ENCODE results near the gene CPN2. TPM values are rescaled to one million over a fixed set of nuclear protein-coding genes. Genes with fewer than 3 reads are reported as not detected.

CPN2 gene
- total RNA-seq, 1 experiment from 2014 or later: not detected

GRCh38 chr3:194315965-194316361 is 35.2 kb downstream of the CPN2 start:
- no peak for DNase-seq (ENCODE audit: extremely low read depth, low read depth)

DNA sequence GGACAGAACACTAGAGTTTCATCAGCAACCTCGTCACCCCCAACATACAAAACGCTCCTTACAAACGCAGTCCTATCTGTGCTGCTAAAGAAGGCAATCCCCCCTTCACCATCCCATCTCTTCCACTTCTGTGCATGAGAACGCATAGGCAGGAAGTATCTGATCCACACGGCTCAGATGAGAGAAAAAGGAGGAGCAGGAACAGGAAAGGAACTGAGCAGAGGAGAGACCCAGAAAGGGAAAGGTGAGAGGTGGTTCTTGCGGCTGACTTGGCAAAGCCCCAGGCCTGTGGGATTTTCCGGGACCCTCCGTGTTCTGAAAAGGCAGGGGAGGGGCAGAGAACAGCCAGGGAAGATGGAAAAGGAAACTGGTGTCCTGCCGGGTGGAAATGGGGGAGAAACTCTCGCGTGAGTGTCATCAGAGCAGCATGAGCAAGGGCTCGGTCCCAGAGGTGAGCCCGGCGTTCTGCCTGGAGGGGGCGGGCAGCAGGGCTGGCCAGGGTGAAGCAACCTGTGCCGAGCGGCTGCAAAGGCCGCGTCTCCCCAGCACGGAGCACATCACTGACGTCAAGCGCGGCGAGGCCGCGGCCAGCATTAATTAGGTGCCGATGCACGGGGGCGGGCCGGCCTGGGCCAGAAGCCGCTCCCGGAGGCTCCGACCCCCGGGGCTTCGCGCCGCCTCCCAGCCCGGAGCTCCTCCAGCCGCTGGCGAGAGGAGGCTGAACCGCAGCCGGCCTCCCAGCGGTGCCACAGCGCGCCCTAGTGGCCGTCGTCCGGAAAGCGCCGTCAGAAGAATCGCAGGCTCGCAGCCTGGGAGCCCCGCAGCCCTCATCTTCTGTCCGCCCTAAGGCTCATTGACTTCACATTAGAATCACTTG is 35.8 kb downstream of the CPN2 start:
- DNase-seq (ENCODE audit: extremely low read depth, low read depth): peak; percentile 54

DNA sequence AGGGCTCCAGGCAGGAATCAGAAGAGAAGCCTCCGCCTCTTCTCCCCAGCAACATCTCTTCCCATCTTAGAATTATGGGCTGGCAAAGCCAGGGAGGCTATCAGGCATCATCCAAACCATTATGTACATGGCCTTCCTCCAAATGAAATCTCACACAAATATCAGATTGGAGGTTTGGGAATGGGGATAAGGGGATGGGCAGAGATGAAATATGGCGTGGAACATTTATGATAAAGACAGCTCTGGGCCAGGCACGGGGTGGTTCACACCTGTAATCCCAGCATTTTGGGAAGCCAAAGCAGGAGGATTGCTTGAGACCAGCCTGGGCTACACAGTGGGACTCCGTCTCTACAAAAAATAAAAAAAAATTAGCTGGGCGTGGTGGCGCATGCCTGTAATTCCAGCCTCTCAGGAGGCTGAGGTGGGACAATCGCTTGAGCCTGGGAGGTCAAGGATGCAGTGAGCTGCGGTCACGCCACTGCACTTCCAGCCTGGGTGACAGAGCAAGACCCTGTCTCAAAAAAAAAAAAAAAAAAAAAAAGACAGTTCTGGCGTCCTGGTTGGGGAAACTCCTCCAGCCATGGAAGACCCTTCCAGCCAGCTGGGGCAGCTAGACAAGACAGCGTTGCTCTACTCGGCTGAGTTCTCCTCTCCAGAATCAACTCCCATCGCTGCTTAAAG is 36.6 kb downstream of the CPN2 start:
- no peak for DNase-seq (ENCODE audit: extremely low read depth, low read depth)

DNA sequence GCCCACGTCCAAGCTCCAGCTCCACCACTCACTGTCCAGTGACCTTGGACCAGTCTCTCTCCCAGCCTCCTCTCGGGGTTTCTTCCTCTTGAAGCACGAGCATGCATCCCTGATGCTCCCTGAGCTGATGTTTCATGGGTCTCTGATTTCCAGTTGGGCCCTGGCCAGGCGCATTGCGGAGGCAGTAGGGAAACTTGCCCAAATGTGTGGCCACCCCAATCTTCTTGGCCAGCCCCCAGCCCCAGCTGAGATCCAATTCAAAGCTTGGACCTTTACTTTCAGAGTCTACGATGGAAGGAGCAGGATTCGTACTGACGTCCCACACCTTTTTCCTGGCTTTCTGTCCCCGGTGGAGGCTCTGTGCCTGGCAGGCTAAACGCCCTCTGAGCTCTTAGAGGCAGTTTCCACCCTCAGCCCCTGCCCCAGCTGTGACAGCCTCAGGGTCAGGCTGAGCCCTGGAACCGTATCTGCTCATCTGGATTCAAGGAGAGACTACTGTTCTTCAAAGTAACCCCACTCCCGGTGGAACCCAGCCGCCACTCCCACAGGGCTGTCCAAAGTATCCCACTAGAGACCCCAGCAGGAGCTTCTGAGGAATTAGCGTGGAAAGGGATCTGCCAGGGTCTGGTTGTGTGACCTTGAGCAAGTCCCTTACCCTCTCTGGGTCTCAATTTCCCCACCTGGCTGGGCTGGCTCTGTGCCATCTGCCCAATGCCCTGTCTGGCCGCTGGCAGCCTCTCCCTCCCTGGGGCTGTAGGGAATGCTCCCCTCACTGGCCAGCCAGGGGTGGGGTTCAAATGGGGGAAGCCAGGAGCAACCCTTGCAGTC is 37.4 kb downstream of the CPN2 start:
- DNase-seq (ENCODE audit: extremely low read depth, low read depth): no peak

- no peak for DNase-seq (ENCODE audit: extremely low read depth, low read depth)
These were observed 38.3 kb downstream of the CPN2 start for GRCh38 chr3:194312743-194313281.

- no peak for DNase-seq (ENCODE audit: extremely low read depth, low read depth)
These were observed 38.9 kb downstream of the CPN2 start for GRCh38 chr3:194312186-194312742.

- no peak for DNase-seq (ENCODE audit: extremely low read depth, low read depth)
These were observed 40.1 kb downstream of the CPN2 start for GRCh38 chr3:194311000-194311399.

DNA sequence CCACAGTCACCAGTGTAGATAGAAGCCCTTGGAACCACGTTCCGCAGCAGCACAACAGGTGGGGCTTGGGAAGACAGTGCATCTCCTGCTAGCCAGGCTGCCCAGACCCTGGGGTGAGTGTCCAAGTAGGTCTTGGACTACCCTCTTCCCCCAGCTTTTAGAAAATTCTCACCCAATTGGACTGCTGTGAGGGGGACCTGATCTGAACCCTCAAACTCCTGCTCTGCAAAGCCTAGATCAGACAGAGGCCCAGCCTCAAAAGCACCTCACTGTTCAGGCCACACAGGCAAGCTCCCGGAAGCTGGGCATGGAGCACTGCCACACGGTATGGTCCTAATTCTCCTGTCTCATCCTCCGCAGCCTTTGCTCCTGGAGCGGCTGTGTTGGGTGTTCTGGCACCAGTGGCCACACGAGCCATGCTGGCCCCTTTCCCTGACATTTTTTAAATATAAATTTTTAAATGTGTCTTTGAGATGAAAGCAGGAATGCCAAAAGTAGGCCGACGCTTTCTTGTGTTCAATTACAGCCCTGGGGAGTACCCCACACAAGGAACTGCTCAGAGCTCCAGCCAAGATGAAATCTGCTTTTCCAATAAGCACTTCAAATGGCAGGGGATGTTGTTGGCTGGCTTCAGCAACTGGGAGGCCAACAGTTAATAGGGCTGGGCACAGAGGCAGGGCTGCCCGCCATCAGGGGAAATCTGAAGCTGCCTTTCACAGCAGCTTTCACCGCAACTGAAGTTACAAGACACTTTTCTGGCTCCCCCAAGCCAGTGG is 40.9 kb downstream of the CPN2 start:
- no peak for DNase-seq (ENCODE audit: extremely low read depth, low read depth)

DNA sequence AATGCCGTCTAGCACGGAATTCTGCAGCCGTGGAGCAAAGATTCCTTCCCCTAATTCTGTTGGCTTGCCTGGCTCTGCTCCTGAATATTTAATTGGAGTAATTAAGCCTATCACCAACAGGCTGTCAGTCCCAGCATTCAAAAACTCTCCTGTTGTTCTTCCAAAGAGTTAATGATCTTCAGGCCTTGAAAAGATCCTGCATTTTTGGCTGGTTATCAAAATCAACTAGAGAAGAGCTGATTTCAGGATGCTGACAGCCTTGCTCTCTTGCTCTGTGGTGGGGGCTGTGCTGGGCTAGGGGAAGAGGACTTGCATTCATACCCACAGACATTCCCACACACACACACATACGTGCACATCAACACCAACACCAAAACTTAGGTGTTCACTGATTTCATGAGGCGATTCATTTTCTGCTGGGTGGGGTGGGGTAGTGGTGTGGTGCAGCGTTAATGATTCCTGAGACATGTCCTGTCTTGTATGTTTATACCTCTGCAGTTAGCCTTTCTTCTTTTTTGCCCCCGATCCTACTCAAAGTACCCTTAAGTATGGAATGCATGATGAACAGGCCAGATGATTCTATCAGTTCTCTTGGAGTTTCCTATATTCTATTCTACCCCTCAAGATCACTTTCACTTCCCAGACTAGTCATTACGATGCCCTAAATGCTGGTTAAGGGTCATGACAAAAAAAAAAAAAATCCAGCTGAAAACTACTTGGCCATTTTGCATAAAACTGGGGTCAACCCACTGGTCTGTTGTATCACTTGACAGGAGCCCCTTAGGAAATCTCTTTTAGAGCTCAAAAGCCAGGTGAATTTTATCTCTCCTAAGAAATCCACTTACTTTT is 42.3 kb downstream of the CPN2 start:
- no peak for DNase-seq (ENCODE audit: extremely low read depth, low read depth)

DNA sequence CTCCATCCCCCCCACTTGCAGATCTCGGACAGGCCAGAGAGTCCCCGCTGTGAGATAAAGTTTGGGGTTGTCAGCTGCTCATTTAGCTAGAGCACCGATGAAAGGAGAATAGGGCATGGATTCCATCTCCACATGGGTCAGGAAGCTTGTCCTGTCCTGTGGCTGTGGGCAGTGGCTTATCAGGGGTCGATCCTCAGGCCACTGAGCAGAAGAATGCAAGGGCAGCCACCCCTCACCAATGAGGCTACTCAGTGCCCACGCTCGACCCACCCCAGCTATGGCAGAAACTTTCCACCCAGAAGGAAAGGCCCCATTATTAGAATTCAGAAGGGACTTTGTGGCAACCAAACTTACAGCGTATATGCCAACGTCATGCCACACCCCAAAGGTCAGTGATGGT is 43.3 kb downstream of the CPN2 start:
- no peak for DNase-seq (ENCODE audit: extremely low read depth, low read depth)

DNA sequence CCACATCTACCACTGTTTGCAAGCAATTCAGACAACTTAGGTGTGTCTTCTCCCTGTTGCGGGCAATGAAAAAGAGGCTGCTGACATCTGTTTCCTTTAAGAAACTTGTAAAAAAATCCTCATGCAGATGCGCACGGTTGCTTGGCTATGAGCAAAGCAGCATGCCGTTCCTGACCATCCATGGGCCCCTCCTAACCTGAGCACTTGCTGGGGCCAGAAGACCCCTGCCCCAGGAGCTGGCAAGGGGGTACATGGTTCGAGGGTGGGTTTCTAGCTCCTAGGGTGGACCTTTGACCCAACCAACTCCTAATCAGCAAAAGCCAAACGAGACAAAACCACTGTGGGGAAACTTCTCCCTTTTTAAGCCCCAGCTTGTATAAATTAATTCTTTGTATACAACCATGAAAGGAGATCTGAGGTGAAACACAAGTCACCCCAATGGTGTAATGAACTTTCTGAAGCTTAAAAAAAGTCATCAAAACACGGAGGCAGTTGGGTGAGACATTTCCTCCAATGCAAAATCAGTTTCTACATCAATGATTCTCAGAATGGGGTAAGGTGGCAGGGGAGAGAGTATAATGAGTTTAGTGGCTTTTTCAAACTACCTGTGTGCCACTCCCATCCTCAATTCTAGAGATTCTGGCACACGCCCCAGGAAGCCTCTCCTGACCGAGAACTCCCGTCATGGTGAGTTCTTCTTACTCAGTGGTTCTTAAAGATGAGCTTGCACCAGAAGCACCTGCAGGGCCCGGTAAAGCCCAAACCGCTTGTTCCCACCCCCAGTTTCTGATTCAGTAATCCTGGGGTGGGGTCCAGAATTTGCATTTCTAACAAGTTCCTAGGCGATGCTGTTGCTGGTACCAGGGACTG is 44.1 kb downstream of the CPN2 start:
- DNase-seq (ENCODE audit: extremely low read depth, low read depth): no peak

- DNase-seq (ENCODE audit: extremely low read depth, low read depth): no peak
These were observed 44.9 kb downstream of the CPN2 start for GRCh38 chr3:194306109-194306686.

DNA sequence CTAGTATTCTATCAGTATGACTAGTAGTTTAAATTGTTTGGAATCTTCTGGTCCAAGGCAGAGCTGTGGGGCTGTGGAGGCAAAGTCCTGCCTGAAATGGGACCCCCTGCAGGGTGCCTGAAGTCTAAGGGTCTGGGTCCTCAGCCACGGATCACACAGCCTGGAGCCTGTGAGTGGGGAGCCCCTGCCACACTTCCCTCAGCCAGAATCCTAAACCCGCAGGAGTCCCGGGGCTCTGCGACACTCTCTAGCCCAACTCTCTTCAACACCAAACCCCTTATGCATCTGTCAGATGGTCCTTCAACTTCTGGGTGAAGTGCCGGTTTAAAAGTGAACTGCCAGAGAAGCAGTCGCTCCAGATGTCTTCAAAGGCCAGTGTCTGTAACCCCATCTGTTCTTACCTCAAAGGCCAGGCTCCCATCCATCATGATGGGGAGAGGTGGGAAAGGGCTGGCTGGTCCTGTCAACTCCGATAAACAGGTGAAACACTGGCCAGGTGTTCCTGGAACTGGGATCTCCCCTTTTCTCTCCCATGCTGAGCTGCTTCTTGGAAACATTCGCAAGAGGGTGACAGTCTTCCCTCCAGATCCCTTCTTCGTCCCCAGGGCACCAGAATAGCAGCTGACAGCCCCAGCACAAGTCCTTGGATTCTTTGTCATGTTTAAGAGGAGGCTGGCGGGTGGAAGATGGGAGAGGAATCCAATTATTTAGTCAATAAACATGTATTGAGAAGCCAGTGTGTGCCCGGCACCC is 45.6 kb downstream of the CPN2 start:
- DNase-seq (ENCODE audit: extremely low read depth, low read depth): no peak

DNA sequence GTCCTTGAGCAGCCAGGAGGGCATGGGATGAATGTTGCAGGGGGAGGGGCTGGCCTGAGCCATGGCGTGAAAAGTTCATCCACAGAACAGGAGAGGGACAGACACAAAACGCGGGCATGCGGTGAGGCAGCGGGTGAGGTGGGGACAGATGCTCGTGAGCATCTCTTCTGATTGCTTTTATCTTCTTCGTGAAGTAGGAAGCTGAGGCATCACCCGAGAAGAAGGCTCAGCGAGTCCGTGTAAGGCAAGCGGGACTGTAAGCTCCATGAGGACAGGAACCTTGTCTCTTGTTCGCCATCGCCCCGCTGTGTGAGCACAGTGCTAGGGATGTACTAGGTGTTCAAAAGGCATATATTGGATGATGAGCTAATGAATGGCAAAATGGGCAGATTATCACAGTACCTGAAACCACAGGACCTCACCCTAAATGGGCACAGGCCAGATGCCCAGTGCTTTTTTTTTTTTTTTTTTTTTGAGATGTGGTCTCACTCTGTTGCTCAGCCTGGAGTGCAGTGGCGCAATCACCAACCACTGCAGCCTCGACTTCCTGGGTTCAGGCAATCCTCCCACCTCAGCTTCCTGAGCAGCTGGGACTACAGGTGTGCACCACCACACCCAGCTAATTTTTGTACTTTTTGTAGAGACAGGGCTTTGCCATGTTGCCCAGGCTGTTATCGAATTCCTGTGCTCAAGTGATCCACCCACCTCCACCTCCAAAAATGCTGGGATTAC is 46.8 kb downstream of the CPN2 start:
- DNase-seq (ENCODE audit: extremely low read depth, low read depth): no peak

GRCh38 chr3:194303749-194304148 is 47.4 kb downstream of the CPN2 start:
- DNase-seq (ENCODE audit: extremely low read depth, low read depth): no peak

- no peak for DNase-seq (ENCODE audit: extremely low read depth, low read depth)
These were observed 49.4 kb downstream of the CPN2 start for GRCh38 chr3:194301730-194302129.

Measured in NCI-H460 (cell line).